Fibroblast of lung (primary cell): ENCODE data around the gene BTG1. TPM values are rescaled to one million over a fixed set of nuclear protein-coding genes. Genes with fewer than 3 reads are reported as not detected.
A peak's percentile ranks its signal among the peaks of the same experiment; 100 is the strongest.

ENCODE experiments used
- DNase-seq, 2 donors: peaks; one replicate each; pipeline versions ENCODE4 v3.0.0 to v3.0.0-alpha.2; 2010; ENCODE audit warnings: low read depth in 2 of 2
- H2AFZ ChIP-seq: 2 replicates; pipeline ENCODE4 v1.5.1; 2012; ENCODE audit warnings: low read length, control low read depth, inconsistent platforms
- H3K27ac ChIP-seq: 2 replicates; pipeline ENCODE4 v1.5.1; 2011; ENCODE audit warnings: low read length, control low read depth; ENCODE audit not compliant: insufficient read depth
- H3K27me3 ChIP-seq: 2 replicates; pipeline ENCODE4 v1.5.1; 2011; ENCODE audit warnings: mild to moderate bottlenecking, low read length; ENCODE audit not compliant: control insufficient read depth, insufficient read depth
- H3K36me3 ChIP-seq: 2 replicates; pipeline ENCODE4 v1.5.1; 2011; ENCODE audit warnings: low read length; ENCODE audit not compliant: control insufficient read depth, insufficient read depth
- H3K4me1 ChIP-seq: 2 replicates; pipeline ENCODE4 v1.5.1; 2011; ENCODE audit warnings: low read length; ENCODE audit not compliant: control insufficient read depth, insufficient read depth; ENCODE audit errors: extremely low read depth
- H3K4me2 ChIP-seq: 2 replicates; pipeline ENCODE4 v1.5.1; 2011; ENCODE audit warnings: low read length, control low read depth; ENCODE audit not compliant: insufficient read depth; ENCODE audit errors: extremely low read depth
- H3K4me3 ChIP-seq, 4 experiments: fragments of 200-600 bp in 1 of 4; sonication (generic) in 1 of 4; replicated peaks in 1 of 4; 2 replicates each; pipeline ENCODE4 v1.5.1; 2011 to 2016; ENCODE audit warnings: low read length in 4 of 4, low read depth in 3 of 4, mild to moderate bottlenecking in 3 of 4, control low read depth in 2 of 4, inconsistent platforms in 1 of 4, mixed read lengths in 1 of 4; ENCODE audit not compliant: insufficient read depth in 1 of 4; ENCODE audit errors: control extremely low read depth in 1 of 4
- H3K79me2 ChIP-seq: 2 replicates; pipeline ENCODE4 v1.5.1; 2012; ENCODE audit warnings: mild to moderate bottlenecking, low read length, inconsistent platforms; ENCODE audit not compliant: control insufficient read depth, insufficient read depth
- H3K9ac ChIP-seq: 2 replicates; pipeline ENCODE4 v1.5.1; 2011; ENCODE audit warnings: mild to moderate bottlenecking, low read length, control low read depth; ENCODE audit not compliant: insufficient read depth
- H3K9me3 ChIP-seq: 2 replicates; pipeline ENCODE4 v1.5.1; 2012; ENCODE audit warnings: low read depth, low read length; ENCODE audit not compliant: control insufficient read depth, insufficient read depth
- H4K20me1 ChIP-seq: 2 replicates; pipeline ENCODE4 v1.5.1; 2011; ENCODE audit warnings: low read length; ENCODE audit not compliant: control insufficient read depth, insufficient read depth; ENCODE audit errors: extremely low read depth
- EZH2 ChIP-seq: IDR thresholded peaks from 2 replicates; pipeline ENCODE4 v1.5.1; 2012; ENCODE audit warnings: low read length, control low read depth, mild to moderate bottlenecking; ENCODE audit errors: missing control alignments
- polyA plus RNA-seq, 2 donors: library from polyadenylated mRNA; depleted of rRNA in 1 of 2; stranded (reverse) in 1 of 2; unstranded in 1 of 2; fragments of >200 nt; gene quantifications; 2 replicates each; pipeline ENCODE4 v1.2.1, GENCODE V29; 2011 to 2012; ENCODE audit warnings: missing spikeins in 1 of 2
- total RNA-seq: library from RNA; depleted of rRNA; stranded (reverse); fragments of >200 nt; gene quantifications from 2 replicates; pipeline ENCODE4 v1.2.1, GENCODE V29; 2014
- TF ChIP-seq, protein P1 (sequence below), 2 donors: IDR thresholded peaks in 1 of 2; conservative IDR thresholded peaks in 1 of 2; 1 replicate in 1 of 2; 2 replicates in 1 of 2; pipeline ENCODE4 v1.5.1; 2011 to 2012; ENCODE audit warnings: low read length in 2 of 2, control low read depth in 1 of 2, inconsistent platforms in 1 of 2, low read depth in 1 of 2, mild to moderate bottlenecking in 1 of 2

The BTG1 gene
- total and polyA plus RNA-seq, 2 donors (not counting 1 experiment from before 2014, with no cell fraction given), result 18.2 to 23.1 TPM

DNA sequence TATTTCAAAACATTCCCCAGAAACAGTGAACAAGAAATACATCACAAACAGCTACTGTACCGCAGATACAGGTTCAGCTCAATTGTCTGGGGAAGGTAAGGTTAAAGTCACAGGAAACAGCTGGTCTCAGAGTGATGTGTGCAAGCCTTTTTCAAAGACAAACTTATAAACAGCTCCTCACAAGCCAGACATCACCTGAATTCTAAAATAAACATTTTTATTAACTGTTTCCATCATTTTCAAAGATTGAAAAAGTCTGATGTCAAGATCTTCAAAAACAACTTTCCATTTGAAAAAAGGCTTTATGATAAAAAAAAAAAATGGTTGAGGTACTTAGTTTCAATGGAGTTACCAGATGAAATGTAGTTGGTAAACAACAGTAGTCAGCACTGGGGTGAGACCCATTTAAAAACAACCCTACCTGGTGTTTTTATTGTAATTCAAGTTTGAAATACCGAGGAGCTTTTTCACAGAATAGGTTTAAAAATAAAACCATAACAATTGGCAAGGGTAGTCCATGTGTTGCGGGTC lies 4.0 kb downstream of the BTG1 start:
- Histone ChIP-seq H3K9me3 (no peaks in the 10 kb centered on the region), H3K79me2 (peaks cover 78% of the 10 kb centered on the region), H3K27ac (no peak overlapping the region), H2AFZ (no peak overlapping the region), H3K4me3 (peak overlapping the region; percentile 82 to 99 (median 86)), H3K4me1 (peaks cover 3% of the 10 kb centered on the region), H3K27me3 (no peaks in the 10 kb centered on the region), H4K20me1 (no peaks in the 10 kb centered on the region), H3K4me2 (peak overlapping the region; percentile 38), H3K36me3 (no peaks in the 10 kb centered on the region), H3K9ac (no peak overlapping the region)
- TF ChIP-seq, protein P1, sequence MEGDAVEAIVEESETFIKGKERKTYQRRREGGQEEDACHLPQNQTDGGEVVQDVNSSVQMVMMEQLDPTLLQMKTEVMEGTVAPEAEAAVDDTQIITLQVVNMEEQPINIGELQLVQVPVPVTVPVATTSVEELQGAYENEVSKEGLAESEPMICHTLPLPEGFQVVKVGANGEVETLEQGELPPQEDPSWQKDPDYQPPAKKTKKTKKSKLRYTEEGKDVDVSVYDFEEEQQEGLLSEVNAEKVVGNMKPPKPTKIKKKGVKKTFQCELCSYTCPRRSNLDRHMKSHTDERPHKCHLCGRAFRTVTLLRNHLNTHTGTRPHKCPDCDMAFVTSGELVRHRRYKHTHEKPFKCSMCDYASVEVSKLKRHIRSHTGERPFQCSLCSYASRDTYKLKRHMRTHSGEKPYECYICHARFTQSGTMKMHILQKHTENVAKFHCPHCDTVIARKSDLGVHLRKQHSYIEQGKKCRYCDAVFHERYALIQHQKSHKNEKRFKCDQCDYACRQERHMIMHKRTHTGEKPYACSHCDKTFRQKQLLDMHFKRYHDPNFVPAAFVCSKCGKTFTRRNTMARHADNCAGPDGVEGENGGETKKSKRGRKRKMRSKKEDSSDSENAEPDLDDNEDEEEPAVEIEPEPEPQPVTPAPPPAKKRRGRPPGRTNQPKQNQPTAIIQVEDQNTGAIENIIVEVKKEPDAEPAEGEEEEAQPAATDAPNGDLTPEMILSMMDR (conservative IDR thresholded peaks at IDR 0.05 in 1 of 2, IDR thresholded peaks at IDR 0.05 in 1 of 2; ENCODE audit: low read depth in 1 of 2, low read length in 2 of 2), result no peak
- no peak for TF ChIP-seq EZH2
- DNase-seq, result peak in 1 of 2 donors; percentile 48

- Histone ChIP-seq H3K4me3 (peak overlapping the region; percentile 82 to 99 (median 86)), H3K9me3 (no peaks in the 10 kb centered on the region), H3K9ac (no peak overlapping the region), H3K79me2 (peaks cover 84% of the 10 kb centered on the region), H3K36me3 (no peaks in the 10 kb centered on the region), H3K4me1 (peaks cover 8% of the 10 kb centered on the region), H4K20me1 (no peaks in the 10 kb centered on the region), H3K27me3 (no peaks in the 10 kb centered on the region), H2AFZ (no peak overlapping the region), H3K27ac (no peak overlapping the region), H3K4me2 (peak overlapping the region; percentile 38)
- peak in 1 of 2 donors; percentile 36 for DNase-seq
- TF ChIP-seq, protein P1 (conservative IDR thresholded peaks at IDR 0.05 in 1 of 2, IDR thresholded peaks at IDR 0.05 in 1 of 2; ENCODE audit: low read depth in 1 of 2, low read length in 2 of 2), result no peak
- no peak for TF ChIP-seq EZH2
Observed at GRCh38 chr12:92140896-92141536, 4.6 kb downstream of the BTG1 start.

DNA sequence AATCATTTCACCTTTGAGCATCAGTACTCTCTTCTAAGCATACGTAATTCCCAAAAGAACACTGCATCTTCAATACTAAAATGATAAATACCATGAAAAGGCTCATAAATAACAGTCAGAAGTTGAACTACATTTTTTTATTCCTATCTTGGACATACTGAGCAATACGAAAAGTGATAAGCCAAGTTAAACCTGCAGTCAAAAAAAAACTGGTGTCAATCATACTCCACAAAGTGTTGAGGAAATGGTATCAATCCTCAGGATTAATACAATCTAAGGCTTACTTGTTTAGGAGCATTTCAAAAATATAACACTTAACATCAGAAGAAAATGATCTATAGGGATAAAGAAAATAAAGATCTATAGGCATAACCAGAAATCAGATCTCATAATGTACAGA lies 5.5 kb downstream of the BTG1 start:
- no peaks in the 10 kb centered on the region for H3K36me3 ChIP-seq
- no peaks in the 10 kb centered on the region for H4K20me1 ChIP-seq
- no peaks in the 10 kb centered on the region for H3K27me3 ChIP-seq
- peak overlapping the region; percentile 82 to 99 (median 86) for H3K4me3 ChIP-seq
- no peaks in the 10 kb centered on the region for H3K9me3 ChIP-seq
- H3K27ac ChIP-seq, result no peak overlapping the region
- no peak for DNase-seq
- TF ChIP-seq, protein P1 (conservative IDR thresholded peaks at IDR 0.05 in 1 of 2, IDR thresholded peaks at IDR 0.05 in 1 of 2; ENCODE audit: low read depth in 1 of 2, low read length in 2 of 2), result no peak
- TF ChIP-seq EZH2, result no peak
- peaks cover 88% of the 10 kb centered on the region for H3K79me2 ChIP-seq
- peaks cover 8% of the 10 kb centered on the region for H3K4me1 ChIP-seq
- peak overlapping the region; percentile 38 for H3K4me2 ChIP-seq
- no peak overlapping the region for H2AFZ ChIP-seq
- H3K9ac ChIP-seq, result no peak overlapping the region
